GM10248 (cell line): ENCODE data around the gene DLAT.

Experiments
- CTCF ChIA-PET: fragments of 300-600 bp; sonication (Branson Sonifier 250); formaldehyde crosslinking; extraction: SDS; loops from one replicate; lab custom pipeline; 2021; ENCODE audit warnings: antibody characterized with exemption; lab: Yijun Ruan, JAX
- POLR2A ChIA-PET: fragments of 350-650 bp; sonication (Branson Sonifier 250); formaldehyde crosslinking; extraction: SDS; loops from one replicate; lab custom pipeline; 2020; ENCODE audit warnings: antibody characterized with exemption; lab: Yijun Ruan, JAX
- DNase-seq: peaks from one replicate; pipeline ENCODE4 v3.0.0; 2012; ENCODE audit errors: extremely low spot score
- TF ChIP-seq, protein P1 (sequence below): IDR thresholded peaks from 2 replicates; pipeline ENCODE4 v1.5.1; 2012; ENCODE audit warnings: mild to moderate bottlenecking, low read depth; ENCODE audit errors: extremely low read depth, missing control alignments, control extremely low read depth

DLAT gene

GRCh38 chr11:112016088-112016764 is 9.0 kb upstream of the DLAT start:
- TF ChIP-seq, protein P1, sequence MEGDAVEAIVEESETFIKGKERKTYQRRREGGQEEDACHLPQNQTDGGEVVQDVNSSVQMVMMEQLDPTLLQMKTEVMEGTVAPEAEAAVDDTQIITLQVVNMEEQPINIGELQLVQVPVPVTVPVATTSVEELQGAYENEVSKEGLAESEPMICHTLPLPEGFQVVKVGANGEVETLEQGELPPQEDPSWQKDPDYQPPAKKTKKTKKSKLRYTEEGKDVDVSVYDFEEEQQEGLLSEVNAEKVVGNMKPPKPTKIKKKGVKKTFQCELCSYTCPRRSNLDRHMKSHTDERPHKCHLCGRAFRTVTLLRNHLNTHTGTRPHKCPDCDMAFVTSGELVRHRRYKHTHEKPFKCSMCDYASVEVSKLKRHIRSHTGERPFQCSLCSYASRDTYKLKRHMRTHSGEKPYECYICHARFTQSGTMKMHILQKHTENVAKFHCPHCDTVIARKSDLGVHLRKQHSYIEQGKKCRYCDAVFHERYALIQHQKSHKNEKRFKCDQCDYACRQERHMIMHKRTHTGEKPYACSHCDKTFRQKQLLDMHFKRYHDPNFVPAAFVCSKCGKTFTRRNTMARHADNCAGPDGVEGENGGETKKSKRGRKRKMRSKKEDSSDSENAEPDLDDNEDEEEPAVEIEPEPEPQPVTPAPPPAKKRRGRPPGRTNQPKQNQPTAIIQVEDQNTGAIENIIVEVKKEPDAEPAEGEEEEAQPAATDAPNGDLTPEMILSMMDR: no peak
- ChIA-PET POLR2A (interaction anchor here (0.7 to 0.8 kb wide), 2 partner anchors 15 to 1799 kb away, joined by 5 to 7 read pairs; no protein-coding TSS in a partner anchor), CTCF (interaction anchor here (1.0 to 3.2 kb wide), 6 partner anchors 10 to 96 kb away, joined by 3 to 16 read pairs (median 6); no protein-coding TSS in a partner anchor)
- DNase-seq: peak; percentile 52

DNA sequence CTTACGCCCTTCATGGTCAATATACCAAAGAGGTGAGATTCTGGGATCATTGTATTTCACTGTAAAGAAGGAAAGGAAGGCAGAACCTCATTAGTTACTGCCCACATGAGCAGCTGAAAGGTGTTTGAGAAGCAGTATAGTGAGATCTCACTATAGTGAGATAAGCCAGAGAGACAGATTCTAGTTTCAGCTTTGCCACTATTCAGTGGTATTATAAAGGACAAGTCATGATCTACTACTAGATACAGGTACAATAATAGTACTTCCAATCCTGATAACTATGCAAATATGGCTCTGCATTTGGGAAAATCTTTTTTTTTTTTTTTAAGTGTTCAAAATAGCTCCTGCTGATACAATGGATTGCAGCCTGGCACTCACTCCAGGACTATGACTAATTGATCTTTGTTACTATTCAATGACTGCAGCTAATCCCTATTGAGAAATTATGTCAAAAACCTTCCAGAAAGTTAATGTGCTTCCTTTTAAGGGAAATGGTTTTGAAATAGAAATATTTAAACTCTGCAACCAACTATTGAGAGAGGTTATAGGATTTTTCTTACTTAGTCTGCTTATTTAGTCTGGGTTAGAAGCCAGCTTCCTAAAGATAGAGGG is 8.3 kb upstream of the DLAT start:
- TF ChIP-seq, protein P1: no peak
- CTCF ChIA-PET: interaction anchor here (1.0 to 3.2 kb wide), 7 partner anchors 10 to 96 kb away, joined by 3 to 16 read pairs (median 5); no protein-coding TSS in a partner anchor
- POLR2A ChIA-PET: interaction anchor here (0.7 to 0.8 kb wide), 2 partner anchors 14 to 1798 kb away, joined by 5 to 7 read pairs; no protein-coding TSS in a partner anchor
- no peak for DNase-seq

DNA sequence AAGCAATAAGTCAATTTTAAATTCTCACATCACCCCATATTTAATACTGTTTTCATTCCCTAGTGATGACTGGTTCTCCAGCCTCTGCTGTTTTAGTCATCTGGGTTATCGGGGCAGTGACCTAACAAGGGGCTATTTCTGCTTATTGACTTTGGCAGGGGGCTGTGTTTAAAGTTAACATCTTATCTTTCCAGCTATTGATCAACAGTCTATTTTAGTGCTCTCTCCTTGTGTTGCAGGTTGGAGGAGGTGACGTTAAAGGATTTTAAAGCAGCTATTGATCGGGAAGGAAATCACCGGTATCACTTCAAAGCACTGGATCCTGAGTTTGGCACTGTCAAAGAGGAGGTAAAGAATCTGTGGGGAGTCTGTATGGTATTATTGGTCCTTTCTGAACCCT is 7.7 kb upstream of the DLAT start:
- TF ChIP-seq, protein P1: no peak
- ChIA-PET CTCF (interaction anchor here (1.2 to 3.0 kb wide), 3 partner anchors 13 to 86 kb away, joined by 4 to 12 read pairs (median 7); no protein-coding TSS in a partner anchor), POLR2A (no interaction called here)
- no peak for DNase-seq

- DNase-seq: no peak
- CTCF ChIA-PET: interaction anchor here (1.8 to 3.4 kb wide), 2 partner anchors 15 to 34 kb away, joined by 3 to 18 read pairs; no protein-coding TSS in a partner anchor
- TF ChIP-seq, protein P1: no peak
- POLR2A ChIA-PET: interaction anchor here (0.5 kb wide), 1 partner anchor 18 kb away, joined by 3 read pairs; no protein-coding TSS in a partner anchor
Observed at GRCh38 chr11:112019066-112019465, 6.1 kb upstream of the DLAT start.

DNA sequence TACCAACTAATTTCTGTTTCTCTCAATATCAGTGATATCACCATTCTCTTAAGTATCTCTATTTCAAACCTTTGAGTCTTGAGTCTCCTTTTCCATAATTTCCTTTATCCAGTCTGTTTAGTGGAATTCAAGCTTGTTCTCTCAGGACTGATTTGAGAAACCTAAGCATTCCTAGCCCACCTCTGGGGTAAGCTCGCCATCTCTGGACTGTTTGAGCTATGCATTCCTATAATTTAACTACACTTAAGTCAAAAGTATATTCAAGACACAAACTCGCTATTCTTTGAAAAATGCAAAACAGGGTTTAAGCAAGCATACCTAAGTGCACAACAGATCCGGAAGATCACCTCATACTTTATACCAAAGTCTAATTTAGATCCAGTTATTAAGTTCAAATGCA is 2.1 kb upstream of the DLAT start:
- TF ChIP-seq, protein P1: no peak
- DNase-seq: no peak
- CTCF ChIA-PET: interaction anchor here (1.0 to 1.8 kb wide), 2 partner anchors 59 to 94 kb away, joined by 4 read pairs; no protein-coding TSS in a partner anchor
- POLR2A ChIA-PET: no interaction called here

- TF ChIP-seq, protein P1: no peak
Observed at GRCh38 chr11:112024178-112024772, 933 bp upstream of the DLAT start.

More at GRCh38 chr11:112024178-112024772, 933 bp upstream of the DLAT start:
- POLR2A ChIA-PET: no interaction called here
- DNase-seq: peak; percentile 53
- CTCF ChIA-PET: interaction anchor here (0.9 to 1.5 kb wide), 2 partner anchors 19 to 40 kb away, joined by 3 read pairs; no protein-coding TSS in a partner anchor
